Stimulated activated CD4-positive, alpha-beta T cell treated with anti-CD3 and anti-CD28 coated beads, Interleukin-12 subunit alpha, Interleukin-12 subunit beta, amount 100 ng/mL, for 4 hours (primary cell): Measurements from ENCODE around the gene PPP1R10.
A peak's percentile ranks its signal among the peaks of the same experiment; 100 is the strongest.

Source experiments
- DNase-seq: peaks from one replicate; pipeline ENCODE4 v3.0.0-alpha.2; 2020

PPP1R10 gene

GRCh38 chr6:30618270-30618797 lies 1.3 kb upstream of the PPP1R10 start:
- DNase-seq: no peak

- DNase-seq: peak; percentile 94
These were observed 674 bp upstream of the PPP1R10 start, which contains the start of gene MRPS18B for GRCh38 chr6:30617565-30618269. Gene MRPS18B, plus strand, starts transcription at chr6:30617840. Its CDS starts 26 bp downstream, at chr6:30617866.

DNA sequence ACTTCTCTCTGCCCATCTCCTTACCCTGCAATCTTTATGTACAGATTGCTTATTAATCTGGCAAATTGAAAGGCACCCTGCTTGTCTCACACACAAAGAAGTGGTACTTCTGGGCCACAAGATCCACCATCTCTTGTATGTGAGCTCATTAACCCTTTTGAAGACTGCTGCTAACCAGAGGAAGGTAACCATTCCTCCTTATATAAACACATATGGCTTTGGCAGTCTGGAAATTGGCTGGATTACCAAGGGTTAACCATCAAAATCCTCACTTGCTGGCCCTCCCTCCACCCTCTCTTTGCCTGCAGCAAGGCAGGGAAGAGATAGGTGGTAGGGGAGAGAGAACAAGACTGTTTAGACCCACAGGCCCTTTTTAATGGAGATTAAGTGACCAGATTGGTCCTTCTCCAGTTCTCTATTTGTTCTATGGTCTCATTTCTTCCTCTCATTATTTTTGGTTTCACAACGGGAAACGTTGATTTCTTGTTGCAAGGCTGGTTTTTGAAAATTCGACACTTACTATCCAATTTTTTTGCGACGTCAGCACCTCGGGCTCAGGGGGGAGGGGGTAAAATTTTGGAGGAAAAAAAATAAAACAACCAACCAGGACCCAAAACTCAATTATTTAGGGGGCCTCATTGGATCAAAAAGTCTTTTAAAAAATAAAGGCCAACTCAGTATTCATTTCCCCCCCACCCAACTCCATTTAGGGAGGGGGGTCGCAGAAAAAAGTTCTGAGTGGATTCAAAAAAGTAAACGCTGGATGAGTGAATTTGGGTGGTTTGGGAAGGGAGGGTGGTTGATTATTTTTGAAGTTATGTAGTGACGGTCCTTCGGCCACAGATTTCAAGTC lies 859 bp downstream of the PPP1R10 start:
- DNase-seq: no peak

- no peak for DNase-seq
These were observed 1.7 kb downstream of the PPP1R10 start for GRCh38 chr6:30615219-30615957.

GRCh38 chr6:30614843-30615218 lies 2.2 kb downstream of the PPP1R10 start:
- DNase-seq: peak; percentile 65

DNA sequence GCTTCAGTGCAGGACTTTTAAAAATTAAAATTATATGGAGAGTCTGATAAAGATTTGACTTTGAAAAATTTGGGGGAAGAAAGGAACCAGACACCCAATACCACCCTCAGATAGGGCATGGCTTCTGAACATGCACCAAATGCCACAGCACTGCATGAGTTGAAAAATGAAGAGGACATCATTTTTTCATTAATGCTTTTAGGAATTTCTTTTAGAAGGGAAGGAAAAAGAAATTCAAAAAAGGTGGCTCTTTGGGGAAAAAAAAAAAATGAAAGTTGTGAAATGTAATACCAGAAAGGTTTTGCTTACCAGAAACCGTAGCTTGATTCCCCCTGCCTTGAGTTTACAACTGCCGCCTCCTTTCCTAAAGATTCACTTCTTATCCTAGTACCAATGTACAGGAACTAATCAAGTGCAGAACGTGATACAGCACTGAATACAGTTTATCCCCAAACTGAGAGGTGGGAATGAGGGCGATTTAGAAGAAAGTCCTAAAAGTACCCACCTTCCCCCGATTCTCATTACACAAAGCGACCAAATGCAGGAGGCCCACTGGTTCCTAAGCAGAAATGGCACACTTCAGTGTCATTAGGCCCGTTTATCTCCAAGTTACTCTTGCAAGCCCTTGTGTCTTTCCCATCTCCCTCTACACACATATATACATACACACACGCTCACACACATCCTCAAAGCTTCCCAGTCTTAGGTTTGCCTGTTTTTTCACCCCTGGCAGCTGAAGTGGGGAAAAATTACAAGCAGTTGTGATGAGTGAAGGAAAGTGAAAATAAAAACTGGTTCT lies 2.8 kb downstream of the PPP1R10 start:
- DNase-seq: no peak

GRCh38 chr6:30613251-30614043 lies 3.6 kb downstream of the PPP1R10 start:
- DNase-seq: no peak

DNA sequence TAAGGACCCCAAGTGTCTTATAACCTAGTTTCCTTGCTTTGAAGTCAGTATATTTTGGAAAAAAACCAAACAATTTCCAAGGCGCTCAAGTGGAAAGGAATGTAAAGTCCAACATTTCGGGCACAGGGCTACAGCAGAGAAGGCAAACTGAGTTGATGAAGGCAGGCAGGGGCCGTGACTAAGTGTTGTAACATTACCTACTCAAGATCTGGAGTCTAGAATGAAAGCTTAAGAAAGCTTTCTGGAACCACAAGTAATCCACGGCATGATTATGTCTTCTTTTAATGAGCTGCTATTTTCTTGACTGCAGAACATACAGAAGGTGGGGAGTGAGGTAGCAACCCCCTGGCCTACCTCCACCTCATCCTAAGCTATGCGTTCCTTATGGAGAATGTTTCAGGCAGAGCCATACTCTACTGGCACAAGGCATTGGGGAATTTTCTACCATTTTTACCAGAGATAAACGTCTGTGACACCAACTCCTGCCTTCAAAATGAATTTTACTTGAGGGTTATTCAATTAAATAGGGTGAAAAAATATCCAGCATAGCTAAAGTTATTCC lies 4.3 kb downstream of the PPP1R10 start:
- no peak for DNase-seq

- DNase-seq: no peak
These were observed 4.8 kb downstream of the PPP1R10 start for GRCh38 chr6:30612213-30612612.

- no peak for DNase-seq
These were observed 5.2 kb downstream of the PPP1R10 start for GRCh38 chr6:30611856-30612194.

GRCh38 chr6:30611150-30611855 lies 5.7 kb downstream of the PPP1R10 start:
- no peak for DNase-seq

DNA sequence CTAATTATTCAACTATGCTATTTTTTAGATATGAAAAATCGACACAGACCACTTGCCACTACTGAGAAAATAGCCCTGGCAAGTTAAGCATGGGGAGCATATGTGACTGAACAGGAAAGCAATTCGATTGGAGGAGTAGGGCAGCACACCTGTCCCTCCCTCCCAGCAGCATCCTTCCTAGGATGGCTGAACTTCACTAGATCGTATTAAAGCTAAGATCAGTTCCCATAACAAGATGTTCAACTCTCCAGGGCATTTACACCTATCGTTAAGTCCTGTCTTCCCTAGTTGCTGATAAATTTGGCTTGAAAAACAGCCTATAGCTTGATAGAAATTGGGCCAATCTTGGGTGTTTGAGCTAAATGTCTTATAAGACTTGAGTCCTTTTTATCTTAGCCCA lies 7.0 kb downstream of the PPP1R10 start:
- no peak for DNase-seq

DNA sequence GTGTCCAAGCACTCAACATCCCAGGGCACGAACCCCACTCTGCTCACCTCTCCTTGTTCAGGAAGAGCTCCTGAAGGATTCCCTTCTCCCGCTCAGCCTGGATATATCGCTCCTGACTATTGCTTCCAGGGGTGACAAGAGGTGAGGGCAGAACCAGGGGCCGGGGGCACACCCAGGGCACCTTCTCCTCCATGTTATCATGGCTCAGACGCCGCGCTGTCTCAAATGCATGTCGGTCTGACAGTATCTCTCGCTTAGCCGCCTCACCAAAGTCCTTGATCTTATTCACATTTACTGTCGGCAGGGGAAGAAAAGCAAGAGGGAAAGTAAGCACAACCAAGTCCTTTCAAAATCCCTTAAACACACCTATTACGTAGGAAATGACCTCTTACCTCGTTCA lies 13.1 kb downstream of the PPP1R10 start:
- no peak for DNase-seq

- no peak for DNase-seq
These were observed 15.0 kb downstream of the PPP1R10 start for GRCh38 chr6:30601815-30602641.

DNA sequence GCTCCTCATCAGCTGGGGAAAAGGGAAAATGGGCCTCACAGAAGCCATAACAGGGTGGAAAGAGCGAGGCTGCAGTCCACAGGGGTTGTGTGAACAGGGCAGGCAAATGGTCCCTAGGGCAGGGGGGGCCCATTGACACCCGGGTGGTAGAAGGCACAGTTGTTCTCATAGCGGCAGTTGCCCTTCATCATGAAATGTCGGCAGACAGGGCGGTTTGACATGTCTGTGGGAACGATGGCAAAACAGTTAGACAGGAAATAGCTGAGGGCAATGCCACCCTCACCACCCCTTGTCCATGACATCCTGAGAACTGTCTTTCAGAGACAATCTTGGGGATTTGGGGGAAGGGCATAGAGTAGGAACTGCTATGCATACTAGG lies 15.6 kb downstream of the PPP1R10 start:
- DNase-seq: no peak

GRCh38 chr6:30600451-30600961 lies 16.5 kb downstream of the PPP1R10 start:
- no peak for DNase-seq

- DNase-seq: no peak
These were observed 17.3 kb downstream of the PPP1R10 start for GRCh38 chr6:30599625-30600324.

GRCh38 chr6:30598912-30599624 lies 18.0 kb downstream of the PPP1R10 start:
- DNase-seq: no peak
